ENCODE measurements around the gene SERAC1. TPM values are rescaled to one million over a fixed set of nuclear protein-coding genes. Genes with fewer than 3 reads are reported as not detected.

SERAC1 gene
- total and polyA plus RNA-seq, 12 donors, result 2.0 to 6.0 (median 4.8) TPM

- Histone ChIP-seq H3K4me3 (no peak overlapping the region), H3K36me3 (peaks cover 0 to 94% (median 10%) of the 10 kb centered on the region in 9 donors), H3K27ac (peak overlapping the region in 3 of 10 donors; percentile 6 to 29 (median 16)), H3K9me3 (no peaks in the 10 kb centered on the region), H3K27me3 (no peaks in the 10 kb centered on the region), H3K4me1 (peaks cover 0 to 48% (median 11%) of the 10 kb centered on the region in 9 donors)
- intact Hi-C loops (cut with DNase I), result loop anchor here (2.0 to 10.0 kb wide), 9 partner anchors 84 to 747 kb away; partner anchors contain the start of genes SYNJ2 (in 4 of the 10) and TMEM242 (in 1 of the 10)
- DNase-seq (no peak), ATAC-seq (peak in 4 of 8 donors; percentile 5 to 43 (median 12))
- TF ChIP-seq, protein P1, sequence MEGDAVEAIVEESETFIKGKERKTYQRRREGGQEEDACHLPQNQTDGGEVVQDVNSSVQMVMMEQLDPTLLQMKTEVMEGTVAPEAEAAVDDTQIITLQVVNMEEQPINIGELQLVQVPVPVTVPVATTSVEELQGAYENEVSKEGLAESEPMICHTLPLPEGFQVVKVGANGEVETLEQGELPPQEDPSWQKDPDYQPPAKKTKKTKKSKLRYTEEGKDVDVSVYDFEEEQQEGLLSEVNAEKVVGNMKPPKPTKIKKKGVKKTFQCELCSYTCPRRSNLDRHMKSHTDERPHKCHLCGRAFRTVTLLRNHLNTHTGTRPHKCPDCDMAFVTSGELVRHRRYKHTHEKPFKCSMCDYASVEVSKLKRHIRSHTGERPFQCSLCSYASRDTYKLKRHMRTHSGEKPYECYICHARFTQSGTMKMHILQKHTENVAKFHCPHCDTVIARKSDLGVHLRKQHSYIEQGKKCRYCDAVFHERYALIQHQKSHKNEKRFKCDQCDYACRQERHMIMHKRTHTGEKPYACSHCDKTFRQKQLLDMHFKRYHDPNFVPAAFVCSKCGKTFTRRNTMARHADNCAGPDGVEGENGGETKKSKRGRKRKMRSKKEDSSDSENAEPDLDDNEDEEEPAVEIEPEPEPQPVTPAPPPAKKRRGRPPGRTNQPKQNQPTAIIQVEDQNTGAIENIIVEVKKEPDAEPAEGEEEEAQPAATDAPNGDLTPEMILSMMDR (IDR thresholded peaks at IDR 0.05), result no peak
- WGBS, 2 donors, result 87 to 89% methylated on average over 34 of the region's 34 CpGs
Measured at GRCh38 chr6:158071121-158072082, 96.7 kb downstream of the SERAC1 start.

- DNase-seq, result no peak
- H3K36me3 ChIP-seq, result peaks cover 0 to 94% (median 18%) of the 10 kb centered on the region in 9 donors
- TF ChIP-seq, protein P1 (IDR thresholded peaks at IDR 0.05), result no peak
- no peak overlapping the region for H3K4me3 ChIP-seq
- no peaks in the 10 kb centered on the region for H3K27me3 ChIP-seq
- H3K27ac ChIP-seq, result peak overlapping the region in 7 of 10 donors; percentile 17 to 61 (median 32)
- no peak for ATAC-seq
- intact Hi-C loops (cut with DNase I), result loop anchor here (5.0 to 10.0 kb wide), 8 partner anchors 83 to 746 kb away; partner anchors contain the start of genes SYNJ2 (in 4 of the 10) and TMEM242 (in 1 of the 10)
- WGBS, 2 donors, result 92 to 96% methylated on average over 10 of the region's 10 CpGs
- no peaks in the 10 kb centered on the region for H3K9me3 ChIP-seq
- peaks cover 0 to 48% (median 11%) of the 10 kb centered on the region in 9 donors for H3K4me1 ChIP-seq
Measured at GRCh38 chr6:158070513-158070912, 97.5 kb downstream of the SERAC1 start.

DNA sequence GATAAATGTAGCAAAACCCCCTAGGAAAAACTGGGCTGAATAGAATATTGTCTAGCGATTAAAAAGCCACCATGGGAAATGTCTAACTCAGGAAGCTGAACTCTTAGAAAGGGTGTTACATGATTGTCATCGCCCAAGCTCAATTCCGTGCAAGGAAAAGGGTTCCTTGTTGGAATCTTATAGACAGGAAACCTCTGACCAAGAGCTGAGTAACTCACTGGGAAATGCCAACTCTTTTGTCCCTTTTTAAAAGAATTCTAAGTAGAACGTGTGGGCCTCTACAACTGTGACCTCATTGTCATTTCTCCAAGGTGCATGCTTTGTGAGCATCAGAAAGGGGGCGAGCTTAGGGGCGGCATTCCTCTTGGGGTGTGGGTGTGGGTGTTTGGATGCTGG, 98.3 kb downstream of the SERAC1 start:
- H3K4me1 ChIP-seq, result peaks cover 0 to 48% (median 11%) of the 10 kb centered on the region in 9 donors
- H3K36me3 ChIP-seq, result peaks cover 0 to 94% (median 19%) of the 10 kb centered on the region in 9 donors
- no peaks in the 10 kb centered on the region for H3K27me3 ChIP-seq
- peak overlapping the region in 7 of 10 donors; percentile 17 to 61 (median 32) for H3K27ac ChIP-seq
- 65 to 79% methylated on average over 6 of the region's 6 CpGs for WGBS, 2 donors
- peak in 4 of 8 donors; percentile 6 to 32 (median 11) for ATAC-seq
- no peak for DNase-seq
- H3K4me3 ChIP-seq, result no peak overlapping the region
- TF ChIP-seq, protein P1 (IDR thresholded peaks at IDR 0.05), result no peak
- intact Hi-C loops (cut with DNase I), result loop anchor here (5.0 to 10.0 kb wide), 9 partner anchors 82 to 755 kb away; partner anchors contain the start of genes SYNJ2 (in 4 of the 10) and TMEM242 (in 1 of the 10)
- H3K9me3 ChIP-seq, result no peaks in the 10 kb centered on the region

Measured in heart right ventricle (tissue), 16 donors.